IMR-90 (cell line): ENCODE data around the gene PRRT2. TPM values are rescaled to one million over a fixed set of nuclear protein-coding genes. Genes with fewer than 3 reads are reported as not detected.

Experiments used
- ATAC-seq: fragments of 200-7000 bp; cut with Tn5 transposase; 2 replicates; pipeline ENCODE4 v1.9.1; 2020; ENCODE audit warnings: low read depth, mild to moderate bottlenecking, moderate library complexity
- BruUV-seq: library from RNA; stranded (reverse); fragments of 400-500 nt; replicated peaks from 2 replicates; lab custom pipeline; 2021; lab: Mats Ljungman, UMichigan
- CTCF ChIA-PET: fragments of 300-600 bp; formaldehyde crosslinking; extraction: SDS; loops from one replicate; lab custom pipeline; 2021; ENCODE audit warnings: antibody characterized with exemption; lab: Yijun Ruan, JAX
- POLR2A ChIA-PET: fragments of 300-600 bp; sonication (Branson Sonifier 250); formaldehyde crosslinking; loops from one replicate; lab custom pipeline; 2022; ENCODE audit warnings: antibody characterized with exemption; ENCODE audit not compliant: unreplicated experiment; lab: Charles Lee
- DNase-seq: peaks from one replicate; pipeline ENCODE4 v3.0.0; 2013
- H2AFZ ChIP-seq: replicated peaks from 2 replicates; pipeline ENCODE3; 2013; ENCODE audit warnings: low read length, mild to moderate bottlenecking; ENCODE audit not compliant: poor library complexity
- H2AK5ac ChIP-seq: 2 replicates; pipeline ENCODE4 v1.6.1; 2013; ENCODE audit warnings: low read depth, low read length, inconsistent platforms
- H2AK9ac ChIP-seq: replicated peaks from 2 replicates; pipeline ENCODE3; 2013; ENCODE audit warnings: mild to moderate bottlenecking, low read depth, low read length, moderate library complexity; ENCODE audit not compliant: poor library complexity
- H2BK120ac ChIP-seq: 2 replicates; pipeline ENCODE4 v1.6.1; 2013; ENCODE audit warnings: low read depth, low read length, inconsistent platforms
- H2BK15ac ChIP-seq: 3 replicates; pipeline ENCODE4 v1.6.1; 2013; ENCODE audit warnings: low read depth, low read length, inconsistent platforms
- H2BK20ac ChIP-seq: 2 replicates; pipeline ENCODE4 v1.6.1; 2013; ENCODE audit warnings: low read depth, mild to moderate bottlenecking, inconsistent platforms, low read length, moderate library complexity
- H2BK5ac ChIP-seq: 2 replicates; pipeline ENCODE4 v1.6.1; 2013; ENCODE audit warnings: mild to moderate bottlenecking, low read depth, low read length, inconsistent platforms; ENCODE audit not compliant: poor library complexity, severe bottlenecking
- H3K14ac ChIP-seq: replicated peaks from 2 replicates; pipeline ENCODE4 v1.6.1; 2013; ENCODE audit warnings: low read depth, low read length, inconsistent platforms
- H3K18ac ChIP-seq: 2 replicates; pipeline ENCODE4 v1.6.1; 2013; ENCODE audit warnings: low read depth, low read length, control low read depth
- H3K23ac ChIP-seq: 2 replicates; pipeline ENCODE4 v1.6.1; 2013; ENCODE audit warnings: low read depth, low read length, inconsistent platforms
- H3K27ac ChIP-seq: 2 replicates; pipeline ENCODE4 v1.5.1; 2013; ENCODE audit warnings: mild to moderate bottlenecking, control low read depth, low read length; ENCODE audit not compliant: insufficient read depth
- H3K27me3 ChIP-seq: 2 replicates; pipeline ENCODE4 v1.6.1; 2013; ENCODE audit warnings: low read length; ENCODE audit not compliant: control insufficient read depth, insufficient read depth
- H3K36me3 ChIP-seq: 2 replicates; pipeline ENCODE4 v1.6.1; 2013; ENCODE audit warnings: low read length, mixed read lengths; ENCODE audit not compliant: control insufficient read depth, insufficient read depth
- H3K4ac ChIP-seq: 2 replicates; pipeline ENCODE4 v1.6.1; 2013; ENCODE audit warnings: low read depth, low read length, inconsistent platforms
- H3K4me1 ChIP-seq: 2 replicates; pipeline ENCODE4 v1.6.1; 2013; ENCODE audit warnings: low read length, mixed read lengths; ENCODE audit not compliant: control insufficient read depth, insufficient read depth
- H3K4me2 ChIP-seq: 2 replicates; pipeline ENCODE4 v1.6.1; 2013; ENCODE audit warnings: low read depth, mild to moderate bottlenecking, control low read depth, low read length, moderate library complexity
- H3K4me3 ChIP-seq: 2 replicates; pipeline ENCODE4 v1.5.1; 2013; ENCODE audit warnings: low read depth, mild to moderate bottlenecking, control low read depth, low read length, moderate library complexity; ENCODE audit not compliant: insufficient read depth
- H3K56ac ChIP-seq: 2 replicates; pipeline ENCODE4 v1.6.1; 2013; ENCODE audit warnings: low read length, inconsistent platforms; ENCODE audit not compliant: insufficient read depth; ENCODE audit errors: extremely low read depth
- H3K79me1 ChIP-seq, 2 experiments: 2 replicates each; pipeline ENCODE4 v1.6.1; 2013; ENCODE audit warnings: low read length in 2 of 2, inconsistent platforms in 1 of 2, low read depth in 1 of 2
- H3K9ac ChIP-seq: 2 replicates; pipeline ENCODE4 v1.6.1; 2013; ENCODE audit warnings: low read depth, low read length, control low read depth
- H3K9me1 ChIP-seq: 2 replicates; pipeline ENCODE4 v1.6.1; 2013; ENCODE audit warnings: low read length, inconsistent platforms; ENCODE audit not compliant: insufficient read depth
- H3K9me3 ChIP-seq: 2 replicates; pipeline ENCODE4 v1.6.1; 2013; ENCODE audit warnings: low read length; ENCODE audit not compliant: control insufficient read depth, insufficient read depth
- H4K20me1 ChIP-seq: 2 replicates; pipeline ENCODE4 v1.6.1; 2013; ENCODE audit warnings: low read length, inconsistent platforms; ENCODE audit not compliant: insufficient read depth
- H4K5ac ChIP-seq: 2 replicates; pipeline ENCODE4 v1.6.1; 2013; ENCODE audit warnings: mild to moderate bottlenecking, low read depth, low read length, control low read depth
- H4K8ac ChIP-seq, 2 experiments: 2 replicates each; pipeline ENCODE4 v1.6.1; 2013; ENCODE audit warnings: low read depth in 2 of 2, low read length in 2 of 2, control low read depth in 1 of 2, inconsistent platforms in 1 of 2
- H4K91ac ChIP-seq: 2 replicates; pipeline ENCODE4 v1.6.1; 2013; ENCODE audit warnings: low read depth, low read length, inconsistent platforms; ENCODE audit not compliant: insufficient read depth
- CEBPB ChIP-seq: IDR thresholded peaks from 2 replicates; pipeline ENCODE4 v1.6.1; 2012; ENCODE audit warnings: low read depth, low read length, improper control_type of control experiment
- CHD1 ChIP-seq: IDR thresholded peaks from 2 replicates; pipeline ENCODE4 v1.6.1; 2012; ENCODE audit warnings: low read depth, low read length, improper control_type of control experiment
- ELK1 ChIP-seq: fragments of 150-350 bp; IDR thresholded peaks from 2 replicates; pipeline ENCODE4 v1.6.1; 2016; ENCODE audit warnings: low read depth, mild to moderate bottlenecking, low read length, moderate library complexity, borderline replicate concordance
- FOS ChIP-seq: fragments of 150-350 bp; IDR thresholded peaks from 2 replicates; pipeline ENCODE4 v1.6.1; 2016; ENCODE audit warnings: low read depth, low read length
- MAFK ChIP-seq: IDR thresholded peaks from 2 replicates; pipeline ENCODE4 v1.6.1; 2012; ENCODE audit warnings: low read depth, low read length, improper control_type of control experiment
- MAZ ChIP-seq: IDR thresholded peaks from 2 replicates; pipeline ENCODE4 v1.6.1; 2012; ENCODE audit warnings: low read depth, mild to moderate bottlenecking, low read length, improper control_type of control experiment, moderate library complexity, borderline replicate concordance
- MXI1 ChIP-seq: IDR thresholded peaks from 2 replicates; pipeline ENCODE4 v1.6.1; 2012; ENCODE audit warnings: low read depth, mild to moderate bottlenecking, low read length, moderate library complexity, borderline replicate concordance
- NFE2L2 ChIP-seq: fragments of 150-350 bp; IDR thresholded peaks from 2 replicates; pipeline ENCODE4 v1.6.1; 2016; ENCODE audit warnings: low read depth, mild to moderate bottlenecking, low read length
- POLR2A ChIP-seq: IDR thresholded peaks from 2 replicates; pipeline ENCODE4 v1.6.1; 2012; ENCODE audit warnings: mild to moderate bottlenecking, low read depth, low read length
- RAD21 ChIP-seq: IDR thresholded peaks from 2 replicates; pipeline ENCODE4 v1.6.1; 2012; ENCODE audit warnings: low read length, improper control_type of control experiment
- RCOR1 ChIP-seq: IDR thresholded peaks from 2 replicates; pipeline ENCODE4 v1.6.1; 2012; ENCODE audit warnings: mild to moderate bottlenecking, low read length, improper control_type of control experiment; ENCODE audit not compliant: insufficient replicate concordance
- SMC3 ChIP-seq: fragments of 150-350 bp; IDR thresholded peaks from 2 replicates; pipeline ENCODE4 v1.6.1; 2016; ENCODE audit warnings: low read depth, mild to moderate bottlenecking, antibody characterized with exemption, low read length, moderate library complexity
- USF2 ChIP-seq: fragments of 150-350 bp; IDR thresholded peaks from 2 replicates; pipeline ENCODE4 v1.6.1; 2017; ENCODE audit warnings: mild to moderate bottlenecking, antibody characterized with exemption, low read length, low read depth
- WGBS, 2 experiments: methylation state at CpG; one replicate each; pipeline versions ENCODE4 v1.1.5 to v1.1.7; 2013; ENCODE audit warnings: missing lambda C conversion rate in 2 of 2; ENCODE audit not compliant: insufficient read length in 1 of 2; ENCODE audit errors: extremely low coverage in 2 of 2; 5-methylcytosine and 5-hydroxymethylcytosine counted together
- dilution Hi-C: fragments of 300-500 bp; cut with HindIII; formaldehyde crosslinking; loops from one replicate; pipeline ENCODE4 v1.14.3; 2018; ENCODE audit warnings: low sequenced_read_pairs; ENCODE audit not compliant: unreplicated experiment
- in situ Hi-C: fragments of 300-500 bp; cut with MboI; formaldehyde crosslinking; loops from 3 replicates; pipeline ENCODE4 v1.14.3; 2019; ENCODE audit warnings: low sequenced_read_pairs, inconsistent platforms, mixed read lengths
- intact Hi-C: fragments of 100-400 bp; cut with micrococcal nuclease; formaldehyde crosslinking; loops from 2 replicates; pipeline ENCODE4 v1.10.0; 2022
- polyA plus RNA-seq, 3 experiments: library from polyadenylated mRNA; depleted of rRNA; stranded (reverse); fragments of >200 nt; gene quantifications; 2 replicates each; pipeline ENCODE4 v1.2.3, GENCODE V29; 2012; ENCODE audit warnings: low replicate concordance in 1 of 3
- total RNA-seq: library from RNA; depleted of rRNA; stranded (reverse); fragments of >200 nt; gene quantifications from 2 replicates; pipeline ENCODE4 v1.2.3, GENCODE V29; 2012

Gene PRRT2
- total and polyA plus RNA-seq, 2 of the 4 experiments (the other 2 are of a cell fraction), result 0.90 to 10.5 TPM

- Histone ChIP-seq H3K9ac (no peak overlapping the region), H3K79me1 (peaks cover 9 to 45% of the 10 kb centered on the region in 2 experiments; a peak in 2 of 4 replicates), H3K9me3 (no peaks in the 10 kb centered on the region), H2AFZ (no peak overlapping the region), H3K23ac (no peak overlapping the region), H3K14ac (no peak overlapping the region), H3K18ac (no peak overlapping the region), H3K4ac (no peak overlapping the region), H3K4me3 (no peak overlapping the region), H2BK15ac (no peak overlapping the region), H4K8ac (no peak overlapping the region), H3K4me1 (no peaks in the 10 kb centered on the region; the same call in none of the 2 replicates), H4K91ac (no peak overlapping the region), H2BK20ac (no peak overlapping the region), H4K20me1 (no peaks in the 10 kb centered on the region; the same call in 1 of the 2 replicates), H3K4me2 (no peak overlapping the region), H3K36me3 (peaks cover 77% of the 10 kb centered on the region), H2BK5ac (no peak overlapping the region), H3K27me3 (no peaks in the 10 kb centered on the region), H2AK5ac (no peak overlapping the region), H3K27ac (no peak overlapping the region), H4K5ac (no peak overlapping the region), H2BK120ac (no peak overlapping the region), H3K56ac (no peak overlapping the region), H3K9me1 (no peaks in the 10 kb centered on the region; the same call in 1 of the 2 replicates), H2AK9ac (no peak overlapping the region)
- in situ Hi-C loops, result no loop called here
- no peak for DNase-seq
- ChIA-PET CTCF (interaction anchor here (0.6 kb wide), 1 partner anchor 9 kb away, joined by 4 read pairs; no protein-coding TSS in a partner anchor), POLR2A (no interaction called here)
- WGBS, 2 experiments, result no CpG with 5 or more reads among the region's 6 CpGs
- dilution Hi-C loops, result no loop called here
- BruUV-seq, result no TSS peak
- ATAC-seq, result no peak
- intact Hi-C loops, result no loop called here
- TF ChIP-seq SMC3 (no peak), CEBPB (no peak), RCOR1 (no peak), NFE2L2 (no peak), MAFK (no peak), FOS (no peak), MXI1 (no peak), ELK1 (no peak), MAZ (no peak), CHD1 (no peak), POLR2A (no peak), USF2 (no peak), RAD21 (no peak)
These were observed 27.8 kb downstream of the PRRT2 start for GRCh38 chr16:29839822-29840221.
